Kidney tubule cell (primary cell): ENCODE measurements around the gene EXTL1.
A peak's percentile ranks its signal among the peaks of the same experiment; 100 is the strongest.

ENCODE experiments used
- DNase-seq: peaks from one replicate; pipeline ENCODE4 v3.0.0-alpha.2; 2018; ENCODE audit warnings: low spot score

Gene EXTL1

DNA sequence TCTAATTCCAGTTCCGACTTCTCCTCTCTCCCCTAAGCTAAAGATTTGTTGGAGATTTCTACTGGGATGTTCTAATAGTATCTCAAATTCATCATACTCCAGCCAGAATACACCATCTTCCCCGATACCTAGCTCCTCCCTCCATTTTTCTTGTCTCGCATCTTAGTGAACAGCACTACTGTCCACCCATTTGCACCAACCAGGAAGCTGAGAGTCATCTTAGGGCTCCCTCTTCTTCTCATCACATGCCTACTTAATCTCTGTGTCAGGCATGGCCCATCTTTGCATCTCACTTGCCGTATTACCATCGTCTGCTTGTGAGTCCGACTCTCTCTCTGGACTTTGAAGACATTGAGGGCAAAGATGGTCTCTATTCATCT is 49.4 kb downstream of the EXTL1 start:
- no peak for DNase-seq

DNA sequence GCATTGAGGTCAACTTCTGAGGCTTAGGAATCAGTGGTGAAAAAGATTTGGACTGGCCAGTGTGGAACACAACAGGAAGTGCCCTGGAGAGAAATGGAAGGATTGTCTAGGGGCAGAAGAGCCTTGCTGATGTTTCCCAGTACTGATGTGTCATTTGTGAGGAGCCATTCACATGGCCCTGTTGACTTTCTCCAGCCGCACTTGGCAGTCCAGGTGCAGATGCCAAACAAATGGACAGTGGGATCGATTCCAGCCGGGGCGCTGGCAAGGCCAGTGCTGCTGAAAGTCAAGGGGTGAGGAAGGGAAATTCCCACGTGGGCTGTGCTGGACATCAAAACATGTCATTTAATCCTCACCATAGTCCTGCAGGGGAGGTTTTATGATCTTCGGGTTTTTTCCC is 50.7 kb downstream of the EXTL1 start:
- DNase-seq = peak; percentile 17

DNA sequence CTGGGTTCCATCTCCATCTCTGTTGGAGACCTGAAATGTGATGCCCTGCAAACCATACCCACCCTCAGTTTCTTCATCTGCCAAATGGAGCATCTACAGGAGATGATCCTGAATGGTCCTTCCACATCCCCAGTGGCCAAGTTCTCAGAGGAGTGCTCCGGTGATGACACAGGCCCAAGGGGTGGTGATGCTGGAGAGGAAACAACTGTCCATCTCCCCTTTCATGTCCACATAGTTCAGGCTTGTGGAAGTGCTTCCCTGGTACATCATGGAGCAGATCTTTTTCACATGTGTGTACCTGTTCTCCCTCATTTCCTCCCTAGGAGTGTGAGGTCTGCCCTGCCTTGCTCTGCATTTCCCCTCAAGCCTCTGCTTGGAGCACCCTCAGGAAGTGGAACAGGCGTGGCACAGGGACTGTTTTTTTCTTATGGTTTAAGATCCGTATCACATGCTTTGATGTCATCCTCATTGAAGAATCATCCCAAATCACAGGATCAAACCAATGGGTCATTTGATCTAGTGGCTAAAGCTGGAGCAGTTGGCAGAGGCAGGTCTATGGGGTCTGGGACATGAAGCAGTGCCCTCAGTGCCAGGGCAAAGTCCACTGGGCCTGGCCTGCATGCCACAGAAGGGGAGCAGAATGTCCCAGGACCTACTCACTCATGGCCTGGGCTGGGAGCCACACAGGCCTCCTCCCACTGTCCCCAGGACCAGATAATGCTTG is 54.0 kb downstream of the EXTL1 start:
- no peak for DNase-seq

DNA sequence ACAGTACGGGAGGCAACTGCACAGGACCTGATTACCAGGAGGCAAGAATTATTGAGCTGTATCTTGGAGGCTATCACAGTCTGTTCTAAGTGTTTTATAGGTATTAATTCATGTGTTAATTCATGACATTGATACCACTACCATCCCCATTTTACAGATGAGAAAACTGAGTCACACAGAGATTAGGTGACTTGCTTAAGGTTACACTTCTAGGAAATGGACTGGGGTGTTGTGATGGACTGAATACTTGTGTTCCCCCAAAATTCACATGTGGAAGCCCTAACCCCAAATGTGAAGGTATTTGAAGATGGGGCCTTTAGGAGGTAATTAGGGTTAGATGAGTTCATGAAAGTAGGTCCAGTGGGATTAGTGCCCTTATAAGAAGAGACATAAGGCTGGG is 55.9 kb downstream of the EXTL1 start:
- no peak for DNase-seq

DNA sequence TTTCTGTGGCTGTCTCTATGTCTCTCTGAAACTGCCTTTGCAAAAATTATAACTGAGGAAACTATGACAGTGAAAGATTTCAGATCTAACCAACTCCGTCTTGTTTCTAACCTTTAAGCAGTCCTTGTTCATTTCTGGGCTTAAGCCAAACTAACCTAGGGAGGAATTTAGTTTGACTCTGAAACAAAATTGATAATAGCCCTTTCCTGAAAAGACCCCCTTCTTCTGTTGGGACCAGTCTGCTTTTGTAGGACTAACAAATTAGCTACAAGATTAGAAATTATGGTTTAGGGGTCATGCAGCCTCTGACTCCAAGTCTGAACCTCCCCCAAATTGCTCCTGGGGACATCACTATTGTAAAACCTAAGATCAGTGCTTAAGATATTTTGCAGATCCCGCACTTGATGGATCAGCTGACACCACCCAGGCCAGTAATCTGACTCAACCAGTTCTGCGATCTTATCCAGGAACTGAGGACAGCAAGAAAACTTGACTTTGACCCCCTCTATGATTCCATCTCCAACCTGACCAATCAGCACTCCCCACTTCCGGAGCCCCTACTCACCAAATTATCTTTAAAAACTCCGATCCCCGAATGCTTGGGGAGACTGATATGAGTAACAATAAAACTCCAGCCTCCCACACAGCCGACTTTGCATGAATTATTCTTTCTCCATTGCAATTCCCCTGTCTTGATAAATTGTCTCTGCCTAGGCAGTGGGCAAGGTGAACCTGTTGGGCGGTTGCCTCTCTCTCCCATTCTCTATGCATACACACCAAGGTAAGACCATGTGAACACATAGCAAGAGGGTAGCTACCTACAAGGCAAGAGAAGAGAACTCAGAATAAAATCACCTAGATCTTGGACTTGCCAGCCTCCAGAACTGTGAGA is 57.0 kb downstream of the EXTL1 start:
- no peak for DNase-seq

DNA sequence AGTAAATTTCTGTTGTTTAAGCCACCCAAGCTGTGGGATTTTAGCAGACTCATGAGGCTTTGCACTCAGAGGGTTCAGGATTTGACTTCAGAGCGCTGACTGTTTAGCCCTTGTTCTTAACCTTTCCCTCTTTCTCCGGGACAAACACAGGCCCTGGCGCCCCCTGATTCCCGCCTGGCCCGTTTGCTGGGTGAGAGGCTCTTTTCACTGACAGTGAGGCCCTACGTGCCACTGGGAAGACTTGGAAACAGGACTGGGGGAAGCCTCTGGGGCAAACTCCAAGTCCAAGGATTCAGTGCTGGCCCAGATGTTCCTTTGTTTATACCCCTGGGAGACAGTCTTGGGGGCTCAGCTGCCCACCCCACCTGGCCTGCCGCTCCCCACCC is 57.6 kb downstream of the EXTL1 start:
- DNase-seq = no peak

DNA sequence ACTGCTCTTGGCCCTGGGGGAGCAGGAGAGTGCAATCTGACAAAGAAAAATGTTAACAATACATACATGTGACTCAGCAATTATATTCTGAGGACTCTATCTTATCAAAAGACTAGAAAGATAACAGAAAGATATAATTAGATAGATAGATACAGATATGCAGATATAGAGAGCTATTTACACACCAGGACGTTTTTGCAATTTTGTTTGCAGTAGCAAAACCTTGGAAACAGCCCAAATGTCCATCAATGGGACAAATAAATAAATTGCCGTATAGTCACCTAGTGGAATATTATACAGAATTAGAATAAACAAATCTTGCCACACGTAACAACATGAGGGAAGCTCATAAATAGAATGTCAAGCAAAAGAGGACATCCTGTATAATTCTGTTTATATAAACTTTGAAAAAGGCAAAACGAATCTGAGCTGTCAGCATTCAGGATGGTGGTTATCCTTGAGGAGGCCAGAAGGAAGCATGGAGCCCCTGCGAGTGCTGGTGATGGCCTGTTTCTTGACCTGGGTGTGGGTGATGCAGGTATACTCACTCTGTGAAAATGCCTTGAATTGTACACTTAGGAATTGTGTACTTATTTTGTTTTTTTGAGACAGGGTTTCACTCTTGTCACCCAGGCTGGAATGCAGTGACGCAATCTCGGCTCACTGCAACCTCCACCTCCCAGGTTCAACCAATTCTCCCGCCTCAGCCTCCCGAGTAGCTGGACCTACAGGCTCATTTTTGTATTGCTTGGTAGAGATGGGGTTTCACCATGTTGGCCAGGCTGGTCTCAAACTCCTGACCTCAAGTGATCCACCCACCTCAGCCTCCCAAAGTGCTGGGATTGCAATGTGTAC is 58.6 kb downstream of the EXTL1 start:
- DNase-seq = no peak

DNA sequence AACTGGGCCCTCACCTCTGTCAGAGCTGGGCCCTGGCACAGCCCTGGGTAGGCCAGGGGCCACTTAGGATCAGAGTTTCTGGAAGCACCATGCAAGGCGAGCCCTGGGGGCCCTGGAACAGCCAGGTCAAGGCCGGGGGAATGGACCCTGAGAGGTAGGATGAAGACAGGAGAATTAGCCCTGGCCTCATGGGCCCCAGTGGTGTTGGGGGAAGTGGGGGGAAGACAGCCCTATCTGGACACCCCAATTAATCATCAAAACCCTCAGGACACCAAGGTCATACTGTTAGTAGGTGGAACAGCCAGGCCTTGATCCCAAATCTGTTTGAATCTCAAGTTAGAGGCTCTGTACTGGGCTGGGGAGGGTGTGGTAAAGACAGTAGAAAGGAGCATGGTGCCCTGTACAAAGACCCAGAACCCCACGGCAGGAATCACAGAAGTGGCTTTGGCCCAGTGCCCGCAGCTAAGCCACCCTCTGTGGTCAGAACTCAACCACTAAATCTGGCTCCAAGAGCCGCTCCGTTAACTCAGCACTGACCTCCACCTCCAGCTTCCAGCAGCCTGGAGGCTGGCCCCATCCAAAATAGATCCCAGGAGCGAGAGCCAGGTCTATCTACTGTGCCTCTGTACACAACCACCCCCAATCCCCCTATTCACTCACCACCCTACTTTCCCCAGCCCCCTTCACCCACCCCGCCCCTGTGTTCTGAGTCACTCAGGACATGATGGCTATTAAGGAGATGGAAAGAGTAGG is 59.9 kb downstream of the EXTL1 start:
- no peak for DNase-seq

DNA sequence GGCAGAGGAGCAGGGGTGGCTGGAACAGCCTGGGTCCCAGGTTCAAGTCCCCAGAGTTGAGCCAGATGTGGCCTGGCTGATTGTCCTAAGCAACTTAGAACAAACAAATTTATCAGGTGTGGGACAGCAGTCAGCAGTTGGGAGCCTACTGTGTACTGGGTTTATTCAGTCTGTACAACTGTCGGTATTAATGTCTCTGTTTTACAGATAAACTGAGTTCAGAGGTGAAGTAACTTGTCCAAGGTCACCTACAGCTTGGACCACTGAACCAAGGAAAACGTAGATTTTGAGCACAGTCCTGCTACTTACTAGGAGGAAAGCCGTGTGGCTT is 60.4 kb downstream of the EXTL1 start:
- DNase-seq = no peak

DNA sequence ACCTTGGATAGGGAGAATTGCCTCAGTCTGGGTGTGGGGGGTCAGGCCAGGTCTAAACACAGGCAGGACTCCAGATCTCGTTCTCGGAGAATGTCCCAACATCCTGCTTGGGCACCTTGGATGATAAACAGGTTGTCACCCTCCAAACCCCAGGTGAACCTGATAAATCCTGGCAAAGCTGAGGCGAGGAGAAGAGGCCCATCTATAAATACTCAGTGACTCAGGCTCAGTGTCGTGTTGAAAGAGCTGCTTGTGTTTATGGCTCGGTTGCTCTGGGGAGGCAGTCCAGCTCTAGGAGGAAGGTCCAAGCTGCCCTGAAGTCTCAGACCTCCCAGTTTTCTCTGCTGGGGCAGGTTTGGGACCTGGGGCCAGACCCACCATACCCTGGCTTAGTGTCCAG is 61.6 kb downstream of the EXTL1 start:
- peak; percentile 19 for DNase-seq

DNA sequence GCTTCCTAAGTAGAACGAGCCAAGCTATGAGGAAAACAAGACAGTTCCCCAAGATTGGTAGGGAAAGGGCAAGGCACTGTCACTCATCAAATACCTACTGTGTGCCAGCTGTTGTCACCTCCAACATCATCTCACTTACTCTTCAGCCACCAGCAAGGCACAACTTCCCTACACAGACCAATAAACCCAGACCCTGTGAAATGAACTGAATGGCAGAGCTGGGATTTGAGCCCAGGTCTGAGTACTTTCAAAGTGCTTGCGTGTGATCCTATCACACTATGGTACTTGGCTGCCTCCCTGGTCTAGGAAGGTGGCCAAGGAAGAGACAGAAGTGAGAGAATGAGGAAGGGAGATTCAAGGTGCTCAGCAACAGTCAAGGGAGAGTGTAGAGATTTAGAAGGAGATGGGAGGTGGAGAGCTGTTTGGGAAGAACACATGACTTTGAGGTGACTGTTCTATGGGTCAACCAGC is 62.6 kb downstream of the EXTL1 start:
- DNase-seq = no peak

DNA sequence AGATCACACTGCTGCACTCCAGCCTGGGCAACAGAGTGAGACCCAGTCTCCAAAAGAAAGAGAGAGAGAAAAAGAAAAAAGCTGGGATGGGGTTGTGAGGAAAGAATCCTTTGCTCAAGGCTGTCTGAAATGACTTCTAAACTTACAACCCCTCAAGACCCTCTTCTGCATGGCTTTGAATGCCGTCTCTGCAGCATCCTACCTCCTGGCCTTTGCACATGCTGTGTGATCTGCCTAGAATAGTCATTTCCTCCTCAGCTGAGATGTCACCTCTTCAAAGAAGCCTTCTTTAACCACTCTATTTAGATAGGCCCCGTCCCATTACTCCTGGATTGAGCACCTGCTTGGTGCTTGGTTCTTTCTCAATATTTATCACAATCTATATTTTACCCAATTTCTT is 63.3 kb downstream of the EXTL1 start:
- no peak for DNase-seq
